GM19193 (cell line): ENCODE measurements around the gene ELAVL4.

ENCODE experiments used
- POLR2A ChIP-seq: IDR thresholded peaks from 4 replicates; pipeline ENCODE4 v1.6.1; 2011; ENCODE audit not compliant: insufficient read depth, insufficient read length; ENCODE audit errors: extremely low read depth

Gene ELAVL4

GRCh38 chr1:50108497-50109059 lies at the start of gene ELAVL4:
ELAVL4 (plus strand) TSS chr1:50108920; CDS start chr1:50109190, 270 bp downstream.
- TF ChIP-seq POLR2A = no peak

GRCh38 chr1:50060279-50060678 lies 48.4 kb upstream of the ELAVL4 start:
- no peak for TF ChIP-seq POLR2A

GRCh38 chr1:50066806-50067205 lies 41.9 kb upstream of the ELAVL4 start:
- no peak for TF ChIP-seq POLR2A

GRCh38 chr1:50074931-50075330 lies 33.8 kb upstream of the ELAVL4 start:
- TF ChIP-seq POLR2A = no peak

GRCh38 chr1:50077273-50077672 lies 31.4 kb upstream of the ELAVL4 start:
- TF ChIP-seq POLR2A = no peak

GRCh38 chr1:50080904-50081586 lies 27.7 kb upstream of the ELAVL4 start:
- no peak for TF ChIP-seq POLR2A

- TF ChIP-seq POLR2A = no peak
Observed at GRCh38 chr1:50084389-50084788, 24.3 kb upstream of the ELAVL4 start.

GRCh38 chr1:50091068-50091467 lies 17.7 kb upstream of the ELAVL4 start:
- TF ChIP-seq POLR2A = no peak

- TF ChIP-seq POLR2A = no peak
Observed at GRCh38 chr1:50095716-50096115, 13.0 kb upstream of the ELAVL4 start.

GRCh38 chr1:50097021-50097679 lies 11.6 kb upstream of the ELAVL4 start:
- no peak for TF ChIP-seq POLR2A

- TF ChIP-seq POLR2A = no peak
Observed at GRCh38 chr1:50097791-50098190, 10.9 kb upstream of the ELAVL4 start.

GRCh38 chr1:50098591-50099021 lies 10.1 kb upstream of the ELAVL4 start:
- TF ChIP-seq POLR2A = no peak

GRCh38 chr1:50099654-50100053 lies 9.1 kb upstream of the ELAVL4 start:
- TF ChIP-seq POLR2A = no peak

- TF ChIP-seq POLR2A = no peak
Observed at GRCh38 chr1:50103615-50104081, 5.1 kb upstream of the ELAVL4 start.

GRCh38 chr1:50105433-50105832 lies 3.3 kb upstream of the ELAVL4 start:
- no peak for TF ChIP-seq POLR2A
